Vagina (tissue), 2 donors: ENCODE measurements around the gene EIF2S1. TPM values are rescaled to one million over a fixed set of nuclear protein-coding genes. Genes with fewer than 3 reads are reported as not detected.

Source experiments
- DNase-seq, 2 donors: peaks; one replicate each; pipeline ENCODE4 v3.0.0-alpha.2; 2017; ENCODE audit errors: extremely low spot score in 2 of 2
- H3K27ac ChIP-seq: fragments of 200-600 bp; sonication (generic); one replicate; pipeline ENCODE4 v1.5.1; 2019
- H3K27me3 ChIP-seq: fragments of 200-600 bp; sonication (generic); one replicate; pipeline ENCODE4 v1.5.1; 2019
- H3K36me3 ChIP-seq, 2 donors: fragments of 200-600 bp; sonication (generic); one replicate each; pipeline ENCODE4 v1.5.1; 2017 to 2019
- H3K4me1 ChIP-seq: fragments of 200-600 bp; sonication (generic); one replicate; pipeline ENCODE4 v1.5.1; 2019
- H3K4me3 ChIP-seq, 2 donors: fragments of 200-600 bp; sonication (generic); 1 replicate in 1 of 2; 2 replicates in 1 of 2; pipeline ENCODE4 v1.5.1; 2016 to 2019
- H3K9me3 ChIP-seq: fragments of 200-600 bp; sonication (generic); one replicate; pipeline ENCODE4 v1.5.1; 2019
- POLR2A ChIP-seq, 2 donors: fragments of 450-650 bp; IDR thresholded peaks; one replicate each; pipeline ENCODE4 v1.6.1; 2017; ENCODE audit warnings: antibody characterized with exemption in 2 of 2, mild to moderate bottlenecking in 2 of 2, moderate library complexity in 2 of 2
- POLR2AphosphoS5 ChIP-seq, 2 donors: sonication (generic); formaldehyde crosslinking; IDR thresholded peaks; one replicate each; pipeline ENCODE4 v1.9.0; 2017; ENCODE audit warnings: antibody characterized with exemption in 2 of 2, mild to moderate bottlenecking in 2 of 2, low read depth in 1 of 2; ENCODE audit not compliant: insufficient read depth in 1 of 2
- intact Hi-C: fragments of 100-400 bp; cut with DNase I; formaldehyde crosslinking; loops from one replicate; pipeline ENCODE4 v1.15.1; 2023
- total RNA-seq: library from RNA; depleted of rRNA; stranded (reverse); fragments of >200 nt; gene quantifications from one replicate; pipeline ENCODE4 v1.2.3, GENCODE V29; 2016
- TF ChIP-seq, protein P1 (sequence below), 3 experiments: fragments of 450-650 bp in 2 of 3; fragments of 200-600 bp in 1 of 3; sonication (generic) in 1 of 3; IDR thresholded peaks; one replicate each; pipeline ENCODE4 v1.5.1; 2017 to 2019; ENCODE audit warnings: antibody characterized with exemption in 3 of 3, mild to moderate bottlenecking in 2 of 3, moderate library complexity in 2 of 3

The EIF2S1 gene
- total RNA-seq, 1 donor from 2014 or later: 30.4 TPM

DNA sequence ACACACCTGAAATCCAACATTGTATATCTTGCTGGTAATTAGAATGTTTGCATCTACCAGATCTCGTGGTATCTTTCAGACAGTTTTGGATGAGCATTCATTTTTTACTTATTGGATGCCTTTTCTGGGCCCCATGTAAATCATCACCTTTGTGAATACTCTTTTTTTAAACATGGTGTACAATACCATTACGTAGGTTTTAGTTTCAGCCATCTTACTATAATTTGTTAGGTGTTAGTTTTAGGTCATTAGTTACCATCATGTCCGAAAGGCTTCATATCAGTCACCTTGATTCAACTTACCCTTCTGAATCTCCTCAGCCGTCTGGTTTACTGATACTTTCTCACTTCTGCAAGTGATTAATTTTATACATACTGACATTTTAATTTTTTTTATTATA lies 5.3 kb downstream of the EIF2S1 start:
- no peak for DNase-seq
- no peaks in the 10 kb centered on the region for H3K9me3 ChIP-seq
- H3K4me1 ChIP-seq: peaks cover 49% of the 10 kb centered on the region
- intact Hi-C loops: no loop called here
- H3K36me3 ChIP-seq: peaks cover 0 to 53% of the 10 kb centered on the region in 2 donors
- TF ChIP-seq POLR2A (IDR thresholded peaks at IDR 0.05): no peak
- no peak for TF ChIP-seq POLR2AphosphoS5 (IDR thresholded peaks at IDR 0.05; ENCODE audit: insufficient read depth in 1 of 2, low read depth in 1 of 2)
- TF ChIP-seq, protein P1, sequence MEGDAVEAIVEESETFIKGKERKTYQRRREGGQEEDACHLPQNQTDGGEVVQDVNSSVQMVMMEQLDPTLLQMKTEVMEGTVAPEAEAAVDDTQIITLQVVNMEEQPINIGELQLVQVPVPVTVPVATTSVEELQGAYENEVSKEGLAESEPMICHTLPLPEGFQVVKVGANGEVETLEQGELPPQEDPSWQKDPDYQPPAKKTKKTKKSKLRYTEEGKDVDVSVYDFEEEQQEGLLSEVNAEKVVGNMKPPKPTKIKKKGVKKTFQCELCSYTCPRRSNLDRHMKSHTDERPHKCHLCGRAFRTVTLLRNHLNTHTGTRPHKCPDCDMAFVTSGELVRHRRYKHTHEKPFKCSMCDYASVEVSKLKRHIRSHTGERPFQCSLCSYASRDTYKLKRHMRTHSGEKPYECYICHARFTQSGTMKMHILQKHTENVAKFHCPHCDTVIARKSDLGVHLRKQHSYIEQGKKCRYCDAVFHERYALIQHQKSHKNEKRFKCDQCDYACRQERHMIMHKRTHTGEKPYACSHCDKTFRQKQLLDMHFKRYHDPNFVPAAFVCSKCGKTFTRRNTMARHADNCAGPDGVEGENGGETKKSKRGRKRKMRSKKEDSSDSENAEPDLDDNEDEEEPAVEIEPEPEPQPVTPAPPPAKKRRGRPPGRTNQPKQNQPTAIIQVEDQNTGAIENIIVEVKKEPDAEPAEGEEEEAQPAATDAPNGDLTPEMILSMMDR (IDR thresholded peaks at IDR 0.05): no peak
- no peak overlapping the region for H3K27ac ChIP-seq
- no peak overlapping the region for H3K4me3 ChIP-seq
- H3K27me3 ChIP-seq: no peaks in the 10 kb centered on the region

DNA sequence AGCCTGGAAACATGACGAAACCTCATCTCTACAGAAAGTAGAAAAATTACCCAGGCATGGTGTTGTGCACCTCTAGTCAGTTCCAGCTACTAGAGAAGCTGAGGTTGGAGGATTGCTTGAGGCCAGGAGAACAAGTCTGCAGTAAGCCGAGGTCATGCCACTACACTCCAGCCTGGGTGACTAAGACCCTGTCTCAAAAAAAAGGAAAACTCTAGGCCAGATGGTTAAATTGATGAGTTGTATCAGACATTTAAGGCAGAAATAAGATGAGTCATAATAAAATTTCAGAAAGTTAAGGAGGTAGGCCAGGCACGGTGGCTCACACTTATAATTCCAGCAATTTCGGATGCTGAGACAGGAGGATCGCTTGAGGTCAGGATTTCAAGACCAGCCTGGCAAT lies 10.7 kb downstream of the EIF2S1 start:
- Histone ChIP-seq H3K4me3 (no peak overlapping the region), H3K36me3 (peaks cover 0 to 73% of the 10 kb centered on the region in 2 donors), H3K27me3 (no peaks in the 10 kb centered on the region), H3K4me1 (no peaks in the 10 kb centered on the region), H3K9me3 (no peaks in the 10 kb centered on the region), H3K27ac (no peak overlapping the region)
- no peak for DNase-seq
- intact Hi-C loops: no loop called here
- no peak for TF ChIP-seq POLR2AphosphoS5 (IDR thresholded peaks at IDR 0.05; ENCODE audit: insufficient read depth in 1 of 2, low read depth in 1 of 2)
- TF ChIP-seq, protein P1 (IDR thresholded peaks at IDR 0.05): no peak
- no peak for TF ChIP-seq POLR2A (IDR thresholded peaks at IDR 0.05)

DNA sequence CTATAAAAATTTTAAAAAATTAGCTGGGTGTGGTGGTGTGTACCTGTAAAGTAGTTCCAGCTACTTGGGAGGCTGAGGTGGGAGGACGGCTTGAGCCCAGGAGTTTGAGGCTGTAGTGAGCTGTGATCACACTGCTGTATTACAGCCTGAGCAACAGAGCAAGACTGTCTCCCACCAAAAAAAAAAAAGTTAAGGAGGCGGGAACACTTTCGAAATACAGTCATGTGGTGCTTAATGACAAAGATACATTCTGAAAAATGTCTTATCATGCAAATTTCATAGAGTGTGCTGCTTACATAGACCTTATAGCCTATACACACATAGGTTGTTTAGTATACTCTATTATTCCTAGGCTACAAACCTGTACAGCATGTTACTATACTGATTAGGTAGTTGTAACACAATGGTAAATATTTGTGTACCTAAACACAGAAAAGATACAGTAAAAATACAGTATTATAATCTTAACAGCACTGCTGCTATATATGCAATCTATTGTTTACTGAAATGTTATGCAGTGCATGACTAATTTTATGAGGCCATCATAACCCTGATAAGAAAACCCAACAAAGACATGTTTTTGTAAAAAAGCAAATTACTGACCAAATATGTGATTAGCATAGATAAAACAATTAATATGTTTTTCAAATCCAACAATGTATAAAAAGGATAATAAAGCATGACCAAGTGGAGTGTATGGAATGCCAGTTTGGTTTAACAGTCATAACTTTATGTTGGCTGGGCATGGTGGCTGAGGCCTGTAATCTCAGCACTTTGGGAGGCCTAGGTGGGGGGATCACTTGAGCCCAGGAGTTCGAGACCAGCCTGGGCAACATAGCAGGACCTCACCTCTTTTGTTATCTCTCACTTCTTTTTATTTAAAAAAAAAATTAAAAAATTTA lies 11.4 kb downstream of the EIF2S1 start:
- intact Hi-C loops: no loop called here
- peaks cover 0 to 75% of the 10 kb centered on the region in 2 donors for H3K36me3 ChIP-seq
- no peak overlapping the region for H3K27ac ChIP-seq
- H3K4me1 ChIP-seq: no peaks in the 10 kb centered on the region
- H3K4me3 ChIP-seq: no peak overlapping the region
- no peak for DNase-seq
- TF ChIP-seq, protein P1 (IDR thresholded peaks at IDR 0.05): no peak
- TF ChIP-seq POLR2AphosphoS5 (IDR thresholded peaks at IDR 0.05; ENCODE audit: insufficient read depth in 1 of 2, low read depth in 1 of 2) (no peak), POLR2A (IDR thresholded peaks at IDR 0.05) (no peak)
- H3K27me3 ChIP-seq: no peaks in the 10 kb centered on the region
- no peaks in the 10 kb centered on the region for H3K9me3 ChIP-seq

DNA sequence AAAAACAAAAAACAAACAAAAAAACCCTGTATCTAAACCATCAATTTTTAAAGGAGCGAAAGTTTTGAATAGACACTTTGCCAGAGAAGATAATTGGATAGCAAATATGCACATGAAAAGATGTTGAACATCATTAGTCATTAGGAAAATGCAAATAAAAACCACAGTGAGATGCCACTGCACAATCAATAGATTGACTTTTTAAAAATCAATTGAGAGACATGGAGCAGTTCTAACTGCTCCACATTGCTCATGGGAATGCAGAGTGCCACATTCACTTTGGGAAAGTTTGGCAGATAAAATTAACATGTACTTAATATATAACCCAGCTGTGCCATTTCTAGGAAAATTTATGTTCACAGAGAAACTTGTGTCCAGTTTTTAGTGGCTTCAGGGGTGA lies 12.7 kb downstream of the EIF2S1 start:
- TF ChIP-seq POLR2A (IDR thresholded peaks at IDR 0.05): no peak
- TF ChIP-seq POLR2AphosphoS5 (IDR thresholded peaks at IDR 0.05; ENCODE audit: insufficient read depth in 1 of 2, low read depth in 1 of 2): no peak
- TF ChIP-seq, protein P1 (IDR thresholded peaks at IDR 0.05): no peak
- DNase-seq: no peak
- Histone ChIP-seq H3K27ac (no peak overlapping the region), H3K9me3 (no peaks in the 10 kb centered on the region), H3K27me3 (no peaks in the 10 kb centered on the region), H3K4me1 (no peaks in the 10 kb centered on the region), H3K4me3 (no peak overlapping the region), H3K36me3 (peaks cover 0 to 75% of the 10 kb centered on the region in 2 donors)
- intact Hi-C loops: no loop called here

DNA sequence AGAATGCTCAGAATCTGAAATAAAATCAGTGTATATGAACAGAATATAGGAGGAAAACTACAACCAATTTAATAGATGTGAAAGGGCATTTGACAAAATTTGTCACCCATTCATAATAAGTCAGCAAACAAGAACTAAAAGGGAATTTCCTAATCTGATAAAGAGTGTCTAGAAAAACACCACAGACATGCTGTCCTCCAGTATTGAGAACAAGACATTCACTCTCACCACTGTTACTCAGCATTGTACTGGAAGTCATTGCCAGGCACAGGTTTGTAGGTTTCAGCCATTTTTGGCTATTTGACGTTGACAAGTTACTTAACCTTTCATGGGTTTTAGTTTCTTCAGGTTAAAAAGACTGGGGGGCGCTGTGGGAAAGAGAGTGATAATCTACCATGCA lies 13.2 kb downstream of the EIF2S1 start:
- TF ChIP-seq, protein P1 (IDR thresholded peaks at IDR 0.05): no peak
- no peak for TF ChIP-seq POLR2AphosphoS5 (IDR thresholded peaks at IDR 0.05; ENCODE audit: insufficient read depth in 1 of 2, low read depth in 1 of 2)
- TF ChIP-seq POLR2A (IDR thresholded peaks at IDR 0.05): no peak
- Histone ChIP-seq H3K27ac (no peak overlapping the region), H3K4me3 (no peak overlapping the region), H3K36me3 (peaks cover 0 to 75% of the 10 kb centered on the region in 2 donors), H3K4me1 (no peaks in the 10 kb centered on the region), H3K9me3 (no peaks in the 10 kb centered on the region), H3K27me3 (no peaks in the 10 kb centered on the region)
- DNase-seq: no peak
- intact Hi-C loops: no loop called here
